ENCODE measurements around the gene MAP2K5. TPM values are rescaled to one million over a fixed set of nuclear protein-coding genes. Genes with fewer than 3 reads are reported as not detected.

MAP2K5 gene
- total and polyA plus RNA-seq, 2 experiments from 2014 or later: 12.4 to 13.7 TPM

GRCh38 chr15:67788986-67789385, 246.5 kb downstream of the MAP2K5 start:
- Histone ChIP-seq H2AFZ (no peak overlapping the region), H3K4me2 (no peak overlapping the region), H3K9me3 (ENCODE audit: low read depth) (no peaks in the 10 kb centered on the region), H3K36me3 (replicated peaks; ENCODE audit: insufficient read depth, low read depth) (no peaks in the 10 kb centered on the region), H4K20me1 (ENCODE audit: insufficient read depth, poor library complexity, severe bottlenecking) (no peaks in the 10 kb centered on the region), H3K4me3 (no peak overlapping the region), H3K79me2 (no peaks in the 10 kb centered on the region), H3K4me1 (ENCODE audit: insufficient read depth) (no peaks in the 10 kb centered on the region), H3K27ac (no peak overlapping the region), H3K27me3 (no peaks in the 10 kb centered on the region), H3K9me2 (replicated peaks; ENCODE audit: insufficient read depth) (no peaks in the 10 kb centered on the region)
- TF ChIP-seq EZH2 (IDR thresholded peaks at IDR 0.05; ENCODE audit: borderline replicate concordance): no peak
- TF ChIP-seq, protein P1, sequence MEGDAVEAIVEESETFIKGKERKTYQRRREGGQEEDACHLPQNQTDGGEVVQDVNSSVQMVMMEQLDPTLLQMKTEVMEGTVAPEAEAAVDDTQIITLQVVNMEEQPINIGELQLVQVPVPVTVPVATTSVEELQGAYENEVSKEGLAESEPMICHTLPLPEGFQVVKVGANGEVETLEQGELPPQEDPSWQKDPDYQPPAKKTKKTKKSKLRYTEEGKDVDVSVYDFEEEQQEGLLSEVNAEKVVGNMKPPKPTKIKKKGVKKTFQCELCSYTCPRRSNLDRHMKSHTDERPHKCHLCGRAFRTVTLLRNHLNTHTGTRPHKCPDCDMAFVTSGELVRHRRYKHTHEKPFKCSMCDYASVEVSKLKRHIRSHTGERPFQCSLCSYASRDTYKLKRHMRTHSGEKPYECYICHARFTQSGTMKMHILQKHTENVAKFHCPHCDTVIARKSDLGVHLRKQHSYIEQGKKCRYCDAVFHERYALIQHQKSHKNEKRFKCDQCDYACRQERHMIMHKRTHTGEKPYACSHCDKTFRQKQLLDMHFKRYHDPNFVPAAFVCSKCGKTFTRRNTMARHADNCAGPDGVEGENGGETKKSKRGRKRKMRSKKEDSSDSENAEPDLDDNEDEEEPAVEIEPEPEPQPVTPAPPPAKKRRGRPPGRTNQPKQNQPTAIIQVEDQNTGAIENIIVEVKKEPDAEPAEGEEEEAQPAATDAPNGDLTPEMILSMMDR (IDR thresholded peaks at IDR 0.05; ENCODE audit: poor library complexity): no peak
- no peak for TF ChIP-seq EZH2phosphoT487 (IDR thresholded peaks at IDR 0.05; ENCODE audit: low read depth, severe bottlenecking, unreplicated experiment)
- DNase-seq (ENCODE audit: low spot score): no peak

GRCh38 chr15:67790610-67791319, 248.3 kb downstream of the MAP2K5 start:
- Histone ChIP-seq H3K9me2 (replicated peaks; ENCODE audit: insufficient read depth) (no peaks in the 10 kb centered on the region), H2AFZ (no peak overlapping the region), H3K4me2 (no peak overlapping the region), H3K9me3 (ENCODE audit: low read depth) (no peaks in the 10 kb centered on the region), H4K20me1 (ENCODE audit: insufficient read depth, poor library complexity, severe bottlenecking) (no peaks in the 10 kb centered on the region), H3K4me1 (ENCODE audit: insufficient read depth) (no peaks in the 10 kb centered on the region), H3K79me2 (no peaks in the 10 kb centered on the region), H3K27ac (no peak overlapping the region), H3K36me3 (replicated peaks; ENCODE audit: insufficient read depth, low read depth) (no peaks in the 10 kb centered on the region), H3K4me3 (no peak overlapping the region), H3K27me3 (no peaks in the 10 kb centered on the region)
- no peak for DNase-seq (ENCODE audit: low spot score)
- TF ChIP-seq, protein P1 (IDR thresholded peaks at IDR 0.05; ENCODE audit: poor library complexity): no peak
- no peak for TF ChIP-seq EZH2 (IDR thresholded peaks at IDR 0.05; ENCODE audit: borderline replicate concordance)
- no peak for TF ChIP-seq EZH2phosphoT487 (IDR thresholded peaks at IDR 0.05; ENCODE audit: low read depth, severe bottlenecking, unreplicated experiment)
- WGBS (ENCODE audit: low lambda C conversion rate, missing lambda C conversion rate): 85% methylated on average over 3 of the region's 3 CpGs

GRCh38 chr15:67792250-67792942, 249.9 kb downstream of the MAP2K5 start:
- WGBS (ENCODE audit: low lambda C conversion rate, missing lambda C conversion rate): 62% methylated on average over 8 of the region's 8 CpGs
- no peak for DNase-seq (ENCODE audit: low spot score)

More at GRCh38 chr15:67792250-67792942, 249.9 kb downstream of the MAP2K5 start:
- H3K9me2 ChIP-seq (replicated peaks; ENCODE audit: insufficient read depth): no peaks in the 10 kb centered on the region
- no peak overlapping the region for H2AFZ ChIP-seq
- no peak for TF ChIP-seq EZH2phosphoT487 (IDR thresholded peaks at IDR 0.05; ENCODE audit: low read depth, severe bottlenecking, unreplicated experiment)
- TF ChIP-seq EZH2 (IDR thresholded peaks at IDR 0.05; ENCODE audit: borderline replicate concordance): no peak
- TF ChIP-seq, protein P1 (IDR thresholded peaks at IDR 0.05; ENCODE audit: poor library complexity): no peak
- no peaks in the 10 kb centered on the region for H3K4me1 ChIP-seq (ENCODE audit: insufficient read depth)
- no peaks in the 10 kb centered on the region for H3K27me3 ChIP-seq
- no peak overlapping the region for H3K4me2 ChIP-seq
- H4K20me1 ChIP-seq (ENCODE audit: insufficient read depth, poor library complexity, severe bottlenecking): no peaks in the 10 kb centered on the region
- H3K79me2 ChIP-seq: no peaks in the 10 kb centered on the region
- no peaks in the 10 kb centered on the region for H3K36me3 ChIP-seq (replicated peaks; ENCODE audit: insufficient read depth, low read depth)
- H3K27ac ChIP-seq: no peak overlapping the region
- H3K9me3 ChIP-seq (ENCODE audit: low read depth): no peaks in the 10 kb centered on the region
- no peak overlapping the region for H3K4me3 ChIP-seq
